GM21619 (cell line): ENCODE results near the gene SYT13.

Source experiments
- ATAC-seq: cut with Tn5 transposase; IDR thresholded peaks from one replicate; pipeline ENCODE4 v1.9.1; 2021; ENCODE audit not compliant: unreplicated experiment

Gene SYT13

GRCh38 chr11:45275828-45276227 is 10.3 kb downstream of the SYT13 start:
- ATAC-seq: no peak

- ATAC-seq: no peak
Observed at GRCh38 chr11:45274206-45274605, 11.9 kb downstream of the SYT13 start.

GRCh38 chr11:45273509-45273908 is 12.6 kb downstream of the SYT13 start:
- ATAC-seq: no peak

GRCh38 chr11:45272701-45273100 is 13.4 kb downstream of the SYT13 start:
- ATAC-seq: no peak

GRCh38 chr11:45270946-45271716 is 15.0 kb downstream of the SYT13 start:
- no peak for ATAC-seq

GRCh38 chr11:45269678-45270077 is 16.5 kb downstream of the SYT13 start:
- ATAC-seq: no peak

GRCh38 chr11:45267652-45268299 is 18.4 kb downstream of the SYT13 start:
- ATAC-seq: no peak

- ATAC-seq: no peak
Observed at GRCh38 chr11:45267052-45267451, 19.1 kb downstream of the SYT13 start.

GRCh38 chr11:45266676-45267020 is 19.5 kb downstream of the SYT13 start:
- no peak for ATAC-seq

GRCh38 chr11:45265969-45266675 is 20.0 kb downstream of the SYT13 start:
- no peak for ATAC-seq

GRCh38 chr11:45264839-45265515 is 21.2 kb downstream of the SYT13 start:
- ATAC-seq: no peak

GRCh38 chr11:45263773-45264172 is 22.4 kb downstream of the SYT13 start:
- ATAC-seq: no peak

- no peak for ATAC-seq
Observed at GRCh38 chr11:45262900-45263299, 23.2 kb downstream of the SYT13 start.

- no peak for ATAC-seq
Observed at GRCh38 chr11:45260071-45260470, 26.1 kb downstream of the SYT13 start.

GRCh38 chr11:45259592-45259991 is 26.5 kb downstream of the SYT13 start:
- ATAC-seq: no peak

GRCh38 chr11:45258982-45259530 is 27.1 kb downstream of the SYT13 start:
- no peak for ATAC-seq

- no peak for ATAC-seq
Observed at GRCh38 chr11:45254070-45254469, 32.1 kb downstream of the SYT13 start.

- ATAC-seq: no peak
Observed at GRCh38 chr11:45253640-45254039, 32.5 kb downstream of the SYT13 start.

- ATAC-seq: no peak
Observed at GRCh38 chr11:45252877-45253276, 33.3 kb downstream of the SYT13 start.

- ATAC-seq: no peak
Observed at GRCh38 chr11:45252134-45252856, 33.8 kb downstream of the SYT13 start.
